A673 (cell line): ENCODE measurements around the gene CXCR2.

Experiments
- CTCF ChIP-seq: fragments of 300-800, 200-600 bp; sonication (generic); conservative IDR thresholded peaks from 2 replicates; pipeline ENCODE4 v1.5.1; 2017; ENCODE audit warnings: low read depth, mild to moderate bottlenecking, antibody characterized with exemption, low read length, moderate library complexity, mixed read lengths
- EZH2 ChIP-seq: fragments of 200-600 bp; sonication (generic); IDR thresholded peaks from 2 replicates; pipeline ENCODE4 v1.6.1; 2017; ENCODE audit warnings: borderline replicate concordance, low read depth, mild to moderate bottlenecking, mixed read lengths, antibody characterized with exemption, low read length; ENCODE audit not compliant: poor library complexity, severe bottlenecking

GRCh38 chr2:218168635-218169462 lies 43.0 kb downstream of the CXCR2 start:
- TF ChIP-seq CTCF (peak; percentile 88), EZH2 (no peak)
